PC-3 (cell line): ENCODE results near the gene CA10. TPM values are rescaled to one million over a fixed set of nuclear protein-coding genes. Genes with fewer than 3 reads are reported as not detected.

Experiments used
- ATAC-seq: fragments of 200-7000 bp; cut with Tn5 transposase; 2 replicates; pipeline ENCODE4 v1.9.1; 2020; ENCODE audit warnings: mild to moderate bottlenecking, moderate library complexity
- BruUV-seq: library from RNA; stranded (reverse); fragments of 400-500 nt; replicated peaks from 2 replicates; lab custom pipeline; 2021; lab: Mats Ljungman, UMichigan
- CTCF ChIA-PET: fragments of 300-600 bp; sonication (Branson Sonifier 250); formaldehyde crosslinking; loops from one replicate; lab custom pipeline; 2022; ENCODE audit warnings: antibody characterized with exemption; lab: Charles Lee
- POLR2A ChIA-PET: fragments of 300-600 bp; sonication (Branson Sonifier 250); formaldehyde crosslinking; loops from one replicate; lab custom pipeline; 2022; ENCODE audit warnings: antibody characterized with exemption; ENCODE audit not compliant: unreplicated experiment; lab: Charles Lee
- DNase-seq: peaks from one replicate; pipeline ENCODE4 v3.0.0-alpha.2; 2015
- H2AFZ ChIP-seq: fragments of 300-600 bp; sonication (generic); 2 replicates; pipeline ENCODE4 v1.6.0; 2016; ENCODE audit warnings: antibody characterized with exemption, low read length
- H3F3A ChIP-seq: fragments of 300-600 bp; sonication (generic); one replicate; pipeline ENCODE4 v1.6.0; 2017; ENCODE audit warnings: antibody characterized with exemption, low read length, control low read depth, mild to moderate bottlenecking; ENCODE audit not compliant: unreplicated experiment
- H3K27ac ChIP-seq: fragments of 300-600 bp; sonication (generic); 2 replicates; pipeline ENCODE4 v1.5.1; 2016; ENCODE audit warnings: mild to moderate bottlenecking, low read length
- H3K27me3 ChIP-seq: fragments of 300-600 bp; sonication (generic); 2 replicates; pipeline ENCODE4 v1.6.1; 2016; ENCODE audit warnings: low read length, mixed read lengths
- H3K36me3 ChIP-seq: fragments of 300-600 bp; sonication (generic); 2 replicates; pipeline ENCODE4 v1.6.1; 2016; ENCODE audit warnings: low read depth, mixed run types, low read length, mixed read lengths
- H3K4me1 ChIP-seq: fragments of 300-600 bp; sonication (generic); 2 replicates; pipeline ENCODE4 v1.5.1; 2016; ENCODE audit warnings: low read length; ENCODE audit not compliant: insufficient read depth
- H3K4me2 ChIP-seq: fragments of 300-600 bp; sonication (generic); 2 replicates; pipeline ENCODE4 v1.6.0; 2016; ENCODE audit warnings: low read length
- H3K4me3 ChIP-seq: fragments of 300-600 bp; sonication (generic); 2 replicates; pipeline ENCODE4 v1.5.1; 2016; ENCODE audit warnings: mild to moderate bottlenecking, low read length, mixed read lengths
- H3K79me2 ChIP-seq: fragments of 300-600 bp; sonication (generic); 2 replicates; pipeline ENCODE4 v1.6.1; 2017; ENCODE audit warnings: low read length, mixed read lengths
- H3K9ac ChIP-seq: fragments of 300-600 bp; sonication (generic); 2 replicates; pipeline ENCODE4 v1.6.0; 2016; ENCODE audit warnings: mild to moderate bottlenecking, low read length
- H3K9me2 ChIP-seq: fragments of 300-600 bp; sonication (generic); replicated peaks from 2 replicates; pipeline ENCODE4 v1.6.1; 2016; ENCODE audit warnings: mixed run types, low read length, mixed read lengths
- H3K9me3 ChIP-seq: fragments of 300-600 bp; sonication (generic); 2 replicates; pipeline ENCODE4 v1.6.1; 2016; ENCODE audit warnings: low read length, mixed read lengths
- H4K20me1 ChIP-seq: fragments of 300-600 bp; sonication (generic); 2 replicates; pipeline ENCODE4 v1.6.1; 2016; ENCODE audit warnings: low read length, mixed read lengths
- CTCF ChIP-seq: fragments of 300-600 bp; sonication (generic); conservative IDR thresholded peaks from 2 replicates; pipeline ENCODE4 v1.5.1; 2017; ENCODE audit warnings: antibody characterized with exemption, low read depth, mild to moderate bottlenecking, low read length
- EZH2 ChIP-seq: fragments of 300-600 bp; sonication (generic); IDR thresholded peaks from one replicate; pipeline ENCODE4 v1.6.1; 2017; ENCODE audit warnings: antibody characterized with exemption, mild to moderate bottlenecking, low read length; ENCODE audit not compliant: unreplicated experiment
- EZH2phosphoT487 ChIP-seq: fragments of 300-600 bp; sonication (generic); IDR thresholded peaks from 2 replicates; pipeline ENCODE4 v1.6.1; 2018; ENCODE audit warnings: mild to moderate bottlenecking, antibody characterized with exemption, low read length, borderline replicate concordance
- intact Hi-C: fragments of 100-400 bp; cut with micrococcal nuclease; formaldehyde crosslinking; loops from 2 replicates; pipeline ENCODE4 v1.9.0; 2023
- total RNA-seq: library from RNA; depleted of rRNA; stranded (reverse); fragments of >200 nt; gene quantifications from 2 replicates; pipeline ENCODE4 v1.2.3, GENCODE V29; 2014

Gene CA10
- total RNA-seq, 1 experiment from 2014 or later: not detected

- Histone ChIP-seq H3K79me2 (no peaks in the 10 kb centered on the region), H3F3A (no peaks in the 10 kb centered on the region), H3K9me2 (no peaks in the 10 kb centered on the region), H3K9me3 (no peaks in the 10 kb centered on the region), H2AFZ (no peak overlapping the region), H3K9ac (no peak overlapping the region), H3K27me3 (no peaks in the 10 kb centered on the region), H3K4me1 (no peaks in the 10 kb centered on the region), H3K4me2 (no peak overlapping the region), H3K36me3 (no peaks in the 10 kb centered on the region), H3K4me3 (no peak overlapping the region), H4K20me1 (no peaks in the 10 kb centered on the region), H3K27ac (no peak overlapping the region)
- intact Hi-C loops: no loop called here
- TF ChIP-seq EZH2: no peak
- no peak for TF ChIP-seq CTCF
- no peak for TF ChIP-seq EZH2phosphoT487
- DNase-seq (no peak), ATAC-seq (no peak)
- CTCF ChIA-PET: no interaction called here
- no TSS peak for BruUV-seq
- POLR2A ChIA-PET: no interaction called here
These were observed 528.3 kb downstream of the CA10 start for GRCh38 chr17:51630101-51630671.

GRCh38 chr17:51629232-51629631 lies 529.3 kb downstream of the CA10 start:
- no peak overlapping the region for H3K4me2 ChIP-seq
- POLR2A ChIA-PET: no interaction called here
- H3F3A ChIP-seq: no peaks in the 10 kb centered on the region
- TF ChIP-seq EZH2phosphoT487 (no peak), EZH2 (no peak), CTCF (no peak)
- no peak overlapping the region for H2AFZ ChIP-seq
- intact Hi-C loops: no loop called here
- no TSS peak for BruUV-seq
- H4K20me1 ChIP-seq: no peaks in the 10 kb centered on the region
- DNase-seq: no peak
- ATAC-seq: no peak
- H3K27ac ChIP-seq: no peak overlapping the region
- no peak overlapping the region for H3K9ac ChIP-seq
- CTCF ChIA-PET: no interaction called here
- no peak overlapping the region for H3K4me3 ChIP-seq
- no peaks in the 10 kb centered on the region for H3K9me3 ChIP-seq
- H3K79me2 ChIP-seq: no peaks in the 10 kb centered on the region
- H3K36me3 ChIP-seq: no peaks in the 10 kb centered on the region
- no peaks in the 10 kb centered on the region for H3K27me3 ChIP-seq
- no peaks in the 10 kb centered on the region for H3K9me2 ChIP-seq
- no peaks in the 10 kb centered on the region for H3K4me1 ChIP-seq

- intact Hi-C loops: no loop called here
- no peaks in the 10 kb centered on the region for H3K9me3 ChIP-seq
- H4K20me1 ChIP-seq: no peaks in the 10 kb centered on the region
- H3K9ac ChIP-seq: no peak overlapping the region
- ChIA-PET POLR2A (no interaction called here), CTCF (no interaction called here)
- H3K79me2 ChIP-seq: no peaks in the 10 kb centered on the region
- H3K27ac ChIP-seq: no peak overlapping the region
- no peaks in the 10 kb centered on the region for H3K9me2 ChIP-seq
- H3K36me3 ChIP-seq: no peaks in the 10 kb centered on the region
- no peak overlapping the region for H3K4me3 ChIP-seq
- H3K4me1 ChIP-seq: no peaks in the 10 kb centered on the region
- no peak overlapping the region for H2AFZ ChIP-seq
- TF ChIP-seq CTCF (no peak), EZH2 (no peak), EZH2phosphoT487 (no peak)
- BruUV-seq: no TSS peak
- ATAC-seq (no peak), DNase-seq (no peak)
- H3K4me2 ChIP-seq: no peak overlapping the region
- H3K27me3 ChIP-seq: peaks cover 4% of the 10 kb centered on the region; the same call in 1 of the 2 replicates
- H3F3A ChIP-seq: no peaks in the 10 kb centered on the region
These were observed 530.7 kb downstream of the CA10 start for GRCh38 chr17:51627779-51628178.
